ES-I3 (cell line): ENCODE results near the gene GRIFIN.

Source experiments
- H3K36me3 ChIP-seq: 2 replicates; pipeline ENCODE4 v1.6.1; 2013; ENCODE audit warnings: mild to moderate bottlenecking, low read length, control low read depth, moderate library complexity; ENCODE audit not compliant: insufficient read depth
- H3K4me1 ChIP-seq: 2 replicates; pipeline ENCODE4 v1.6.1; 2013; ENCODE audit warnings: mild to moderate bottlenecking, control low read depth, low read length; ENCODE audit not compliant: insufficient read depth
- H3K9ac ChIP-seq: 2 replicates; pipeline ENCODE4 v1.6.1; 2013; ENCODE audit warnings: low read depth, mild to moderate bottlenecking, low read length, moderate library complexity
- H3K9me3 ChIP-seq: 2 replicates; pipeline ENCODE4 v1.6.1; 2013; ENCODE audit warnings: mild to moderate bottlenecking, low read length, moderate library complexity; ENCODE audit not compliant: control insufficient read depth, insufficient read depth

GRIFIN gene

DNA sequence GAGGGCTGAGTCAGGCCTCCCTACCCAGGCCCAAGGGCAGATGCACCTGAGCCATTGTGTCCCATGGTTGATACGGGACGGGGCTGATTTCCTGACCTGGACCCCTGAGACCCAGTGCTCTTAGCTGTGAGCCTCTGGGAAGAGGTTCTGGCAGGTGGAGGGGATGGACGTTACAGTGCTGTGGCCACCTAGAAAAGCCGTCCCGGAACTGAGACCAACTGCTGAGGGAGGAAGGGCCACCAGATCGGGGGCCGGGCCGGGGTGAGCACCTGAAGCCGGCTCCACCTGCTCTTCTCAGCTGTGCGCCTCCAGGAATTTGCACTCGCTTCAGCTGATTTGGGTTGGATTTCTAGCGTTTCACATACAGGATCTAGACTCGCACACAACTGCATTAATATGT lies 37.4 kb downstream of the GRIFIN start:
- H3K36me3 ChIP-seq = peaks cover 4% of the 10 kb centered on the region; the same call in 1 of the 2 replicates
- H3K9me3 ChIP-seq = no peaks in the 10 kb centered on the region
- H3K9ac ChIP-seq = no peak overlapping the region
- H3K4me1 ChIP-seq = no peaks in the 10 kb centered on the region

DNA sequence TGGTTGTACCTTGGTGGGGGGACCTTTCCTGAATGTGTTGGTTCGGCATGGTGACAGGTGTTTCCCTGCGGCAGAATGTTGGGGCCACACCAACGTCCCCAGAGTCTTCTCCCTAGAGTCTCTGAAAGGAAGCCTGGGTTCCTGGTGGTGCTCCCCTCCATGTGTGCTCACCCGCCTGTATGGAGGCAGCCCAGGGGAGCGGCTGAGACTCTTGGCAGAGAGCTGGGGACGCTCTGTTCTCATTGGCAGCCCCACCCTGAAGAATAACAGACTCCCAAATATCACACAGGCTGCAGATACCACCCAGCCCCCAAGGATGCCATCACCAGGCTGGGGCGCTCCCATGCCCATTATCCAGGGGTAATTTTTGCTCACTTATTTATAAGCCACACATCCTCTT lies 38.0 kb downstream of the GRIFIN start:
- Histone ChIP-seq H3K4me1 (no peaks in the 10 kb centered on the region), H3K36me3 (peaks cover 4% of the 10 kb centered on the region; the same call in 1 of the 2 replicates), H3K9ac (no peak overlapping the region), H3K9me3 (no peaks in the 10 kb centered on the region)

DNA sequence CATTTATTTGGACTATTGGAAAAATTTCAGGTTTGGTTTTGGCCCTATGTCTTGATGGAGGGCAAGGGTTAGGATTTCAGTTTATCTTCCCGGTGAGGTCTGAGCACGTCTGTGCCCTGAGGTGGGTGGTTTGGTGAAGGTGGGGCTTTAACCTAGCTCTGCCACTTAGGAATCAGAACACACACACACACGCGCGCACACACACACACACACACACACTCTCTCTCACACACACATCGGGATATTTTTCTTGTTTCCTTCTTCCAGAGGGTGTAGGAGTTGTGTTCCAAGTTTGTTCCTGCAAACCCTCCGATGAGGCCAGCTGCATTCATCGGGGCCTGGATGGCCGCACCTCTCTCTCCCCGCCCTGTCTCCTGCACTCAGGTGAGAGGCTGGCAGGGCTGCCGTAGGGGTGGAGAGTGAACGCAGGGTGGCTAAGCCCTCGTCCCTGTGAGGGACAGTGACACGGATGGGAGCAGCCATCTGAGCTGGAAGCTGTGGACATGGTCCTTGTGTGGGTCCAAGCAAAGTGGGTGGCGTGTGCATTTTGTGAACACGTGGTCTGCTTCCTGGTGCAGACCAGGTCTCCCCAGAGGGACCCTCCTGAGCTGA lies 38.6 kb downstream of the GRIFIN start:
- no peaks in the 10 kb centered on the region for H3K9me3 ChIP-seq
- no peaks in the 10 kb centered on the region for H3K4me1 ChIP-seq
- H3K9ac ChIP-seq = no peak overlapping the region
- peaks cover 4% of the 10 kb centered on the region; the same call in 1 of the 2 replicates for H3K36me3 ChIP-seq

DNA sequence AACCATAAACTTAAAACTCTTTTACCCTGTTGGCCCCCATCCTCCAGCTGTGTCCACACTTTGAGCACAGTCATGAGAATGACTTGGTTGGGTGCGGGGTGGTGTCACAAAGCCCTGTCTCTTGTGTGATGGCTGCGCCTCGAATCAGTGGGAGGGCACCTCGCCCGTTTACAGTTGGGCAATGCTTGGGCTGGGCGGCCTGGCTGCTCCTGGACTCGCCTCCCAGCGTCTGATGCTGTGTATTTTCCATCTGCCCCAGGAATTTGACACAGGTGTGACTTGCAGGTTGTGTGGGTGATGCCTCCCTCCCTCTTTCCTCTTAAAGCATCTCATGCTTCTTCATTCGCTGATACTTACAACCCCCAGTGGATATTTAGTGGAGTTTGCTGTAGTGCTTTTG lies 39.1 kb downstream of the GRIFIN start:
- H3K4me1 ChIP-seq = no peaks in the 10 kb centered on the region
- H3K36me3 ChIP-seq = peaks cover 4% of the 10 kb centered on the region; the same call in 1 of the 2 replicates
- H3K9me3 ChIP-seq = no peaks in the 10 kb centered on the region
- H3K9ac ChIP-seq = no peak overlapping the region

- no peaks in the 10 kb centered on the region for H3K9me3 ChIP-seq
- no peaks in the 10 kb centered on the region for H3K4me1 ChIP-seq
- H3K36me3 ChIP-seq = peaks cover 4% of the 10 kb centered on the region; the same call in 1 of the 2 replicates
- H3K9ac ChIP-seq = no peak overlapping the region
These were observed 39.7 kb downstream of the GRIFIN start for GRCh38 chr7:2436341-2437104.

GRCh38 chr7:2435146-2435545 lies 41.1 kb downstream of the GRIFIN start:
- H3K4me1 ChIP-seq = no peaks in the 10 kb centered on the region
- peaks cover 4% of the 10 kb centered on the region; the same call in 1 of the 2 replicates for H3K36me3 ChIP-seq
- H3K9me3 ChIP-seq = no peaks in the 10 kb centered on the region
- H3K9ac ChIP-seq = no peak overlapping the region

DNA sequence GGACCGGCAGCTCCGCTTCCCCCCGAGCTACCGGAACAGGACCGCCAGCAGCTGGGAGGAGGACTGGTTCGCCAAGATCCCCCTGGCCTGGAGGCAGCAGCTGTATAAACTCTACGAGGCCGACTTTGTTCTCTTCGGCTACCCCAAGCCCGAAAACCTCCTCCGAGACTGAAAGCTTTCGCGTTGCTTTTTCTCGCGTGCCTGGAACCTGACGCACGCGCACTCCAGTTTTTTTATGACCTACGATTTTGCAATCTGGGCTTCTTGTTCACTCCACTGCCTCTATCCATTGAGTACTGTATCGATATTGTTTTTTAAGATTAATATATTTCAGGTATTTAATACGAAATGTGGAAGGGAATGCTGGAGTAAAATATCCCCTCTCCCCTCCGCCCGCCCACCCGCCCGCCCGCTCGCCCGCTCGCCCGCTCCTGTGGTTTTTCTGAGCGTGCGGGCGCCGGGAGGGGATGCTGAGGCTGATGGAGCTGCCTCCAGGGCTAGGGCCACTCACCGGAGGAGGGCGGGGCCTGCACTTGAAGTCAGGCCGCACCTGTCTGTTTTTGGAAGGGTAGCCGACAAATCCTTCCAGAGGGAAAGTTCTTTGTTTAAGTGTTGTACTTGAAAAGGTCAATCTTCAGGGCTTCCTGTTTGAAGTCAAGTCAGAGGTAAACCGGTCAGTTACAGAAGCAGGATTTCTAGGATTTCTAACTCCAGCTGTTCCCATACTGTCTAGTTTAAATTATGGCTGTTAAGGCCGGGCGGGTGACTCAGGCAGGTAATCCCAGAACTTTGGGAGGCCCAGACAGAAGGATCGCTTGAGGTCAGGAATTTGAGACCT lies 42.3 kb downstream of the GRIFIN start:
- Histone ChIP-seq H3K4me1 (no peaks in the 10 kb centered on the region), H3K9ac (no peak overlapping the region), H3K9me3 (no peaks in the 10 kb centered on the region), H3K36me3 (peaks cover 4% of the 10 kb centered on the region; the same call in 1 of the 2 replicates)

GRCh38 chr7:2432910-2433712 lies 43.1 kb downstream of the GRIFIN start:
- Histone ChIP-seq H3K9me3 (no peaks in the 10 kb centered on the region), H3K36me3 (peaks cover 4% of the 10 kb centered on the region; the same call in 1 of the 2 replicates), H3K4me1 (no peaks in the 10 kb centered on the region), H3K9ac (no peak overlapping the region)

DNA sequence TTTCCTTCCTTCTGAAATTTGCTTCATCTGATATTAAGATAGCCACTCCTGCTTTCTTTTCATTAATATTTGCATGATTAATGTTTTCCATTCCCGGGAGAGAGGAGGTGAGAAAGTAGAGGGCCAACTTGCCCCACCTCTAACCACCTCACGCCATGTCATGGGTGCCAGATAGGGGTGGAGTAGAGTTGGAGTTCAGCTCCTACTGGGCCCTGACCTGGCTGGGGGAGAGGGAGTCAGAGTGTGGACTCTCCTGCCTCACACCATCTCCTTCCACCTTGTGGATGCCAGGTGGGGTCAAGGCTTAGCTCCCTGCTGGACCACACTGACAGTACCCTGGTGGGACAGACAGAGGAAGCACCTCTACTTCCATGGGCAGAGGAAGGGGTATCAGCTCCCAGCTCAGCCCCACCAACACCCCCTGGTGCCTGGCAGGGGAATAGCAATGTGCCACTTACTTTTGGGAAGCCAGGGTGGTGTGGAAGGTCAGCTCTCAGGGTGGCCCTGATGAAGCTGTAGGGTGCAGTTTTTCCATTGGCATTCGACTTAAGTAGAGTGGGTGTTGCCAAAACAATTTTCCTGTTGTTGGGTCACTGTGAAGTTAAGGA lies 44.8 kb downstream of the GRIFIN start:
- Histone ChIP-seq H3K9me3 (no peaks in the 10 kb centered on the region), H3K36me3 (peaks cover 4% of the 10 kb centered on the region; the same call in 1 of the 2 replicates)

GRCh38 chr7:2425749-2426148 lies 50.4 kb downstream of the GRIFIN start:
- Histone ChIP-seq H3K9me3 (no peaks in the 10 kb centered on the region), H3K9ac (no peak overlapping the region), H3K36me3 (no peaks in the 10 kb centered on the region), H3K4me1 (peaks cover 12% of the 10 kb centered on the region; the same call in 1 of the 2 replicates)

More for the DNA sequence above, 44.8 kb downstream of the GRIFIN start:
- Histone ChIP-seq H3K4me1 (no peaks in the 10 kb centered on the region), H3K9ac (no peak overlapping the region)
